HG03064 (cell line): Measurements from ENCODE around the gene MMP12.
"Not testable (repeated sequence)": the region's sequence is repeated elsewhere in the genome, so short reads cannot be mapped to it uniquely, and the experiment has no call there.

Experiments
- ATAC-seq: cut with Tn5 transposase; IDR thresholded peaks from one replicate; pipeline ENCODE4 v1.9.1; 2021; ENCODE audit warnings: low read depth; ENCODE audit not compliant: unreplicated experiment

The MMP12 gene

DNA sequence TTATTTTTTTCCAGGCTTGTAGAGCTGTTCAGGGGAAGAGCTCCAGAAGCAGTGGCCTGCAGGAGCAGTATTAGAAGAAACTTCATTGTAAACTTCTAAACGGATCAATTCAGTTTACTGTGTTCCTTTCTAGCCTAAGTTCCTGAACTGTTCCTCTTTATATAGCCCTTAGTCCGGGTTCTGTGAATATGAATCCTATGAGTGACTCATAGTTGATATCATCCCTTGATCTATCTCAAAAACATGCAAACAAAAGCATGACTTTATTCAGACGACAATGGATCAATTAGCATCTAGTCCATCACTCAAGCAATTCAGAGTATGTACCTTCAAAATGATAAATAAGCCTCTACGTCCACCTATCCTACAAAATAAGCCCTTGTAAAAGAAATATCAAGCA lies at the start of gene MMP12:
MMP12 (minus strand) TSS at position 131 of the 400 bp plus-strand sequence; CDS start at position 86, 45 bp downstream.
- ATAC-seq = no peak

DNA sequence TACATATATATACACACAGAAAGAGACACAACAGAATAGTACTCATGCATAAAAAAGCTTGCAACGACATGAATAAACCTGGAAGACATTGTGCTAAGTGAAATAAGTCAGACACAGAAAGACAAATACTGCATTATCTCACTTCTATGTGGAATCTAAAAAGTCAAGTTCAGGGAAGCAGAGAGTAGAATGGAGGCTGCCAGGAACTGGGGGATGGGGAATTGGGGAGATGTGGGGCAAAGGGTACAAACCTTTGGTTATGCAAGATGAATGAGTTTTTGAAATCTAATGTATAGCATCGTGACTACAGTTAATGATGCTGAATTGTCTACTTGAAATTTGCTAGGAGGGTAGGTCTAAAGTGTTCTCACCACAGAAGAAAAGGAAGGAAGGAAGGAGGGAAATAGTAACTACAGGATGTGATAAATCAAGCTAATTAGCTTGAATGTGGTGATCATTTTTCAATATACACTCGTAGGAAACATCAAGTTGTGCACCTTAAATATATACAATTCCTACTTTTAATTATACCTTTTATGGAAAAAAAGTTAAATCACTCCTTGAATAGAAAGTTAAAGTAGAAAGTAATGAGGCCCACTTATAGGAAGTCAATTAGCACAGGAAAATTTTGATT lies 46.9 kb upstream of the MMP12 start:
- ATAC-seq = no peak

GRCh38 chr11:102920118-102920684 lies 45.4 kb upstream of the MMP12 start:
- peak; percentile 58 for ATAC-seq

GRCh38 chr11:102915044-102915375 lies 40.2 kb upstream of the MMP12 start:
- ATAC-seq = no peak

- ATAC-seq = no peak
Observed at GRCh38 chr11:102914238-102915043, 39.7 kb upstream of the MMP12 start.

DNA sequence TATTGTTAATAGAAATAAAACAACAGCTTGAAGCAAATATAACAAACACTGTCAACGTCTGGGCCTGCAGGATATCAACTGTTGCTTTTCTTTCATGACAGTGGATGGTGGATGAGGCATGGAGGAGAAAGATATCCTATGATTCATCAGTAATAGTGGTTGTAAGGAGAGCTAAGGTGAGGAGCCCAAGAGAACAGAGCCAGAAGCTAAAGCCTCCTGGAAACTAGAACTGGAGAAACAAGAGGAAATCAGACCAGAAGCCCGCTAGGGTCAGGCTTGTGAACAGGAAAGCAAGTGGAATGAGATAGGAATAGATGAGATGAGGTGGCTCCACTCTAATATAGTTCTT lies 37.7 kb upstream of the MMP12 start:
- ATAC-seq = no peak

DNA sequence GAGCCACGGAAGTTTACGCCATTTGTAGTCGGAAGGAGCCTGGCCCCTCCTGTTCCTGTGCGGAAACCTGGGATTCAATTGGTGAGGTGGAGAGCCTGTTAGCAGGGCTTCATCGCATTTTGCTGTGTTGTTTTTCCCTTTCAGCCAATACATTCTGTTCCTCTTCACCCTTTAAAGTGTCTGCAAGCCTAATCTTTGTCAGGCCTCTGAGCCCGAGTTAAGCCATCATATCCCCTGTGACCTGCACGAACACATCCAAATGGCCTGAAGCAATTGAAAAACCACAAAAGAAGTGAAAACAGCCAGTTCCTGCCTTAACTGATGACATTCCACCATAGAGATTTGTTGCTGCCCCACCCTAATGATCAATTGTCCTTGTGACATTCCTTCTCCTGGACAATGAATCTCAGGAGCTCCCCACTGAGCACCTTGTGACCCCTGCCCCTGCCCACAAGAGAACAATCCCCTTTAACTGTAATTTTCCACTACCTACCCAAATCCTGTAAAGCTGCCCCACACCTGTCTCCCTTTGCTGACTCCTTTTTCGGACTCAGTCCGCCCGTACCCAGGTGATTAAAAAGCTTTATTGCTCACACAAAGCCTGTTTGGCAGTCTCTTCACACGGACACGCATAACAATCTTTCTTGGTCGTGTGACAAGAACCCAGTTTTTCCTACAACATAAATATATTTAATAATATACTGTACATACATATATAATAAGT lies 37.1 kb upstream of the MMP12 start:
- no peak for ATAC-seq

DNA sequence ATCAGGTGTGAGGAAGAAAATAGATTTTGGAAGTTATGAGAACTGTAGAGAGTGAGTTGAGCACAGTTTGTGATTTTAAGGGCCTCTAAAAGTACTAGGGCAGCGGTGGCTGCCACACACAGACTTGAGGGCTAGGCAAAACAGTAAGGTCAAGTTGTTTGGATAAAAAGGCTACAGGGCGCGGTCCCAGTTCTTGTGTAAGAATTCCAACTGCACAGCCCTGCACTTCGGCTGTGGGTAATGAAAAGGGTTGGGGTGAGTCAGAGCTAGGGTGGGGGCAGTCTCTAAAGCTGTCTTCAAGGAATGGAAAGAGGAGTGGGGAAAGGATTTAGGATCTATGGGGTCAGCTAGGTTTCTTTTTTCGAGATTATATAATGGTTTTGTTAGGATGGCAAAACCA lies 31.1 kb upstream of the MMP12 start:
- not testable (repeated sequence) for ATAC-seq

DNA sequence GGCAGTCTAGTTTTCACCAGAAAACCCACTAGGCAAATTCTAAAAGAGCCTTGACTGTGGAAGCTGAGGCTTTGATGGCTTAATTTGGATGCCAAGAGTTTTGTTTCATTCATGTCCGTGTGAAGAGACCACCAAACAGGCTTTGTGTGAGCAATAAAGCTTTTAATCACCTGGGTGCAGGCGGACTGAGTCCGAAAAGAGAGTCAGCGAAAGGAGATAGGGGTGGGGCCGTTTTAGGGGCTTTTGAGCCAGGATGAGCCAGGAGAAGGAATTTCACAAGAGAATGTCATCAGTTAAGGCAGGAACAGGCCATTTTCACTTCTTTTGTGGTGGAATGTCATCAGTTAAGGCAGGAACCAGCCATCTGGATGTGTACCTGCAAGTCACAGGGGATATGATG lies 29.1 kb upstream of the MMP12 start:
- ATAC-seq = not testable (repeated sequence)

GRCh38 chr11:102900346-102900745 lies 25.6 kb upstream of the MMP12 start:
- ATAC-seq = no peak

DNA sequence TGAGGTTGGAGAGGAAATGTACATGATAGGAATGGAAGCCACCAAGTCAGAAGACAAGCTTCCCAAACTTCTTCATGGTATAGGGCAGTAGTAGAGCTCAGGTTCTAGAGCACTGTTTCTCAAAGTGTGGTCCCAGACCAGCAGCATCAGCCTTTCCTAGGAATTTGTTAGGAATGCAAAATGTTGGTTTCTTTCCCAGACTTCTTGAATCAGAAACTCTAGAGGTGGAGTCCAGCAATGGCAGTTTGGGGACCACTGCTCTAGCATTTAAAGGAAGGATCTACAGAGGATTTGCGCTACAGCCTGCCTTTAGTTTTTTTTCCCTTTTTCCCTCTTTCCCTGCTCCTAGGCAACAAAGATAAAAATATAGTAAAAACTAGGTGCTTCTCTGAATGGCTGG lies 17.0 kb upstream of the MMP12 start:
- ATAC-seq = no peak

GRCh38 chr11:102886999-102887398 lies 12.2 kb upstream of the MMP12 start:
- no peak for ATAC-seq

DNA sequence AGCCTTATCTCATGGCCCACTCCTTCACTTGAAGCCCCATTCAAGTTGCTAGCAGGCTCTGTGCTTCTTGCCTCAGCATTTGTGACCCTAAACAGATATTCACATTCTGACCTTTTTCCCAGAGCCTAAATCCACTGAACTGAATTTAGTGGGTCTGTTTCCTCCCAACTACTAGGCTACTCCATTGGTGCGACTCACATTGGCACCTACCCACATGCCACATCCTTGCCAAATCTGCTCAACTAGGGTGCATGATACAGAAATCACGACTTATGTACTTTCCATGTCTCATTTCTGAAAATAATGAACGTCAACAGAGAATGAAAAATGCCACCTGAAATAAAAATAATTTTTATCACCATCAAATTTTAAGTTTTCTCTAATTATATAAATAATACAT lies 8.4 kb upstream of the MMP12 start:
- no peak for ATAC-seq

DNA sequence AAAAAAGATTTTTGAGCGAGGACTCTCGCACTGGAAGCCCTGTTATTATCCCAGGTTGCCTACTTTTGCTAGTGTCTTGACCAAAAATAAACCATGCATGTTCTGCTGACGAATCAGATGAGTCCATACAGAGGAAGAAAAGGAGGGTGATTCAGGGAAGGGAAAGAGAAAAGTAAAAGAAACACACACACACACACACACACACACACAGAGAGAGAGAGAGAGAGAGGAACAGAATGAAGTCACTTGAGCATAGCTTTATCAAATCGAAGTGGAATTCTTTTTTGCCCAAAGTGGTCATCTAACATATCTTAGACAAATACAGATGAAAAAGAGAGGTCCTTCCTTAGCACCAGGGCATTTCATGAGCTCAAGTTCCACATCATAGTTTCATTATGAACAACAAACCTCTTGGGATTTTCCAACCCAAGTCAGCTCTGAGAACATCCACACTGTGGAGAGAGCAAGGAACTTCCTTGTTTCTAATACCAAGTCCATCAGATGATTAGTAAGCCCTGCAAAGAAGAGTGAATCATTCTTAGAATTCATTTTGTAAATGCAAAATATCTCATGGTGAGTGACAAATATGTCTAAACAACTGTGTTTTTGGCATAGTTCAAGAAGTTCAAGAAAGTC lies 7.7 kb upstream of the MMP12 start:
- ATAC-seq = peak; percentile 61

DNA sequence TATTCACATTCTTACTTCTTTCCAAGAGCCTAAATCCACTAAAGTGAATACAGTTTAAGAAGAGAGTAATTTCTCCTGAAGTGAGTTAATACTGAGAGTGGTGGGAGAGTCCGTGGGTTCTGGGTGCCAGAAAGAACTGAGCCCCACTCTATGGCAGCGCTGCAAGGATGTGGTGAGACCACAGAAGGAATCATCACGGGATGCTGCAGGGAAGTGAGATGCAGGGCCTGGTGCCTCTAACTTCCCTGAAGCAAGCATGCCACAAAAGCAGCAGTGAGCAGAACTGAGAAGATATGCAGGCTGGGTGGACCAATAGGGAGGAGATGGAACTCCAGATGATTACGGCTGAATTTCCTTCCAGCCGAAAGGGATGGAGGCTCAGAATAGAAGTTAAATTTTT lies 5.0 kb upstream of the MMP12 start:
- ATAC-seq = no peak

DNA sequence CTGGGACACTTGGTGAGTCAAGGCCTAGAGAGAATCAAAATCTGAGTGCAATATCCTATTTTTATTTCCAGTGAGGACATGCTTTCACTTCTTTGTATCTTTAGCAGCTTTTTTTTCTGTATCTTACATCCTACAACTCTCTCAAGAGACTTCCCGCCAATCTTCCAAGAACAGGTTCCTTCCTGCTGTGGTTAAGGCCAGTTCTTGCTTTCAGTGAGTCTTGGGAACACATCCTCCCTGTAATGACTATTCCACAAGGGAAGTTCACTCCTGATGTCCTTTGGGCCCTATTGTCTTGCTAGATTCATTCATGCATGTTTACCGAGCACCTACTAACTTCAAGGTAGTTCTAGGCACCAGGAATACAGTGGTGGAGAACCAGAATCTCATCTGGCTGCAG lies 3.8 kb upstream of the MMP12 start:
- no peak for ATAC-seq

DNA sequence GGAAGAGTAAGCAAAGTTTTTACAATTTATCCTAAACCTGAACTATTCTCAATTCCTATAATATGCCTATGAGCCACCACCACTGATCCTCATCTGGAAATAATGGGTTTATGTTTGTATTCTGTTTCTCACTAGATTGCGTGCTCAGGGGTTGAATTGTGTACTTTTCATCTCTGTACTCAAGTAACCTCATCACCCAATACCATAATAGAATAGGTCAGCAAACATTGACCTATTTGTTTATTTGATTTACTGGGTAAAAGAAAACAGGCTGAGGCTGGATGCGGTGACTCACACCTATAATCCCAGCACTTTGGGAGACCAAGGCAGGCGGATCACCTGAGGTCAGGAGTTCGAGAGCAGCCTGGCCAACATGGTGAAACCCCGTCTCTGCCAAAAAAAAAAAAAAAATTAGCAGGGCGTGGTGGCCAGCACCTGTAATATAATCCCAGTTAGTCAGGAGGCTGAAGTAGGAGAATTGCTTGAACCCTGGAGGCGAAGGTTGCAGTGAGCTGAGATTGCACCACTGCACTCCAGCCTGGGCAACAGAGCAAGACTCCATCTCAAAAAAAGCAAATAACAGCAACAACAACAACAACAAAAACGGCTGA lies 5.3 kb downstream of the MMP12 start:
- ATAC-seq = not testable (repeated sequence)

- ATAC-seq = no peak
Observed at GRCh38 chr11:102868339-102868738, 6.4 kb downstream of the MMP12 start.

DNA sequence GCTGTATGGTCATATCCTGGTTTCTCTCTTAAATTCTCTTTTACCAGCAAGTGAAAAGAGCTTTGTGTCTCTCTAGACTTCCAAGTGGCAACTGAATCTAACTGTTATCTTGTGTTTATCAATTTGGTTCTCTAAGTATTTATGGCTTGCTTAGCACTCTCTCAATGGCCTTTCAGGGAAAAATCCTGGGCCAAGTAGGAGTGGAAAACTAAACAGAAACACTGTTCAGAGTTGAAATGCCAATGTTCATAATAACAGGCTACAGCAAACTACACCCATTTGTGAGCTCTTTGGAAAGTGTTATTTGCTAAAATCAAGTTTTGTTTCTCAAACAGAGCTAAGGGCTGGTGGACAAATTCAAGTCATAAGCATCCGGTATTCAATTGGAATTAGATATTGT lies 10.1 kb downstream of the MMP12 start:
- ATAC-seq = no peak

- ATAC-seq = no peak
Observed at GRCh38 chr11:102853956-102854355, 20.8 kb downstream of the MMP12 start.

- ATAC-seq = no peak
Observed at GRCh38 chr11:102853055-102853454, 21.7 kb downstream of the MMP12 start.
